Epithelial cell of prostate (primary cell): ENCODE measurements around the gene GULP1.
"Not testable (repeated sequence)": the region's sequence is repeated elsewhere in the genome, so short reads cannot be mapped to it uniquely, and the experiment has no call there.

Source experiments
- DNase-seq: peaks from one replicate; pipeline ENCODE4 v3.0.0-alpha.2; 2011; ENCODE audit warnings: low read depth, low spot score
- H3K27ac ChIP-seq: fragments of 450-650 bp; 2 replicates; pipeline ENCODE4 v1.5.1; 2017; ENCODE audit warnings: mild to moderate bottlenecking

Gene GULP1, protein sequence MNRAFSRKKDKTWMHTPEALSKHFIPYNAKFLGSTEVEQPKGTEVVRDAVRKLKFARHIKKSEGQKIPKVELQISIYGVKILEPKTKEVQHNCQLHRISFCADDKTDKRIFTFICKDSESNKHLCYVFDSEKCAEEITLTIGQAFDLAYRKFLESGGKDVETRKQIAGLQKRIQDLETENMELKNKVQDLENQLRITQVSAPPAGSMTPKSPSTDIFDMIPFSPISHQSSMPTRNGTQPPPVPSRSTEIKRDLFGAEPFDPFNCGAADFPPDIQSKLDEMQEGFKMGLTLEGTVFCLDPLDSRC

DNA sequence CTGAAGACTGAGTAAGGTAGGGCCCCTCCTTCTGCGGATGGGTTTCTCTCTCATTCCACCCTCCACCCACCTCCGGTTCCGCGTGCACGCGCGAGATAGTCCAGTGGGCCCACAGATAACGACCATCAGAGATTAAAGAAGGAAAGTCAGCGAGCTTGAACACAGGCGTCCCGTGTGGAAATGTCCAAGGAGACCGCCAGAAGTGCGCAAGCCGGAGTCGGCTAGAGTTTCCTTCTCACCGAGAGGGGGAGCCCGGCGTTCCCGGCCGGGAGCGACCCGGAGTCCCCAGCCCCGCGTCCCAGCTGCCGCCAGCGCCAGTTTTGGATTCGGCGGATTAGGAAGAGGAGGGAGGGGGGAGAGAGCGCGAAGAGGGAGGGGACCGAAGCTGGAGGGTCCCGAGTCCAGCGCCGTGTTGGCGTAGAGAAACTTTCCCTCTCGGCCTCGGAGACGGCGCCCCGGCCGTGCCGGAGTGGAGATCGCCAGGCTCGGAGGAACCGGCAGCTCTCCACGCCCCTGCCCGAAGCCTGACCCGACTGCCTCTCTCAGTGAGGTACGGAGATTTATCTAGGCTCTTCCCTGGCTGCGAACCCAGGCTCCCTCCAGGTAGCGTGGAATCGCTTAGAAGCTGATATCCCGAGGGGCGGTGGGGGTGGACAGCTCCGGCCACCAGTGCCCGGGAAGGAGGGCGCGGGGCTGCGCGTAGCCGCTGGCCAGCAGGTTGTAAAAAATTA, at the start of gene GULP1:
TSS of gene GULP1 (plus strand) at position 258 of the 731 bp plus-strand sequence. CDS start 185,829 bp downstream, outside the sequence.
- H3K27ac ChIP-seq: peak within 1 kb of the TSS; percentile 85
- DNase-seq: no peak

DNA sequence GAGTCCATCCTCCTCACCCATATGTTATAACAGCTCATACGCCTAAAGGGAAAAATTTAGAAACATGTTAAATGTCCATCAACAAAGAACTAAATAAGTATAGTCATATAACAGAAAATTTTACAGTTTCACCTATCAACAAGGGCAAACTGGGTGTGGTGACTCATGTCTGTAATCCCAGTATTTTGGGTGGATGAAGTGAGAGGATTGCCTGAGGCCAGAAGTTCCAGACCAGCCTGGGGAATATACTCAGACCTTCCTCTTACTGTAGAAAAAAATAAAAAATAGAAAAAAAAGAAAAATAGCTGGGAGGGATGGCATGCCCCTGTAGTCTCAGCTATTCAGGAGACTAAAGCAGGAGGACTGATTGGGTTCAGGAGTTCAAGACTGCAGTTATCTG, 48.3 kb upstream of the GULP1 start:
- DNase-seq: no peak
- H3K27ac ChIP-seq: no peak overlapping the region

DNA sequence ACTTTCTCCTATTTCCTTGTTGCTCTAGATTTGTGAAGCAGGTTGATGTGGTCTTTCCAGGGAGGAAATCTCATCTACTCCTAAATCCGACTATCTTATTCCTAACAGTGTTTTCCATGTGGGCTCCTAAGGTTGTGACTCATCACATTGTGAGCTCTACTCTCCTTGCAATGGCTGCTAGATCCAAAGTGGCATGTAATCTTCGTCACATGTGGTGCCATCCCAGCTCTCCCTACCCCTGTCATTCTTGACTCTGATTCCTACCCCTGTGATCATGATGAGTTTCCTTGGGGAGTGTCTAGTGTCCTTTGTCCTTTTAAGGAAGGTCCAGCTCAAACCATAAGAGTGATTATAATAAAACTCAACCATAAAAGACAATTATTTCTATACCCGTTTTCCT, 47.3 kb upstream of the GULP1 start:
- no peak for DNase-seq
- no peak overlapping the region for H3K27ac ChIP-seq

DNA sequence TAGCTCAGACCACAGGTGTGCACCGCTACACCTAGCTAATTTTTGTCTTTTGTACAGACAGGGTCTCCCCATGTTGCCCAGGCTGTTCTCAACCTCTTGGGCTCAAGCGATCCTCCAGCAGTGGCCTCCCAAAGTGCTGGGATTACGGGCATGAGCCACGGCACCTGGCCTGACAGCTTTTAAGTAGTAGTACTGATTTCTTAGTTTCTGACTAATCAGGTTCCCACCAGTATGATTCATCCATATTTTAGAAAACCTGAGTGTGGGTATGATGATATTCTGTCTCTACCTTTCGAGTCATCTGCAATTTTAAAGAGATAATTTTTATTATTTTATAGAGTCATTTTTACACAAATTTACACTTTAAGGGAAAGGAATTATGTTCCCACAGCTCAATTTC, 46.4 kb upstream of the GULP1 start:
- no peak overlapping the region for H3K27ac ChIP-seq
- DNase-seq: peak; percentile 33

DNA sequence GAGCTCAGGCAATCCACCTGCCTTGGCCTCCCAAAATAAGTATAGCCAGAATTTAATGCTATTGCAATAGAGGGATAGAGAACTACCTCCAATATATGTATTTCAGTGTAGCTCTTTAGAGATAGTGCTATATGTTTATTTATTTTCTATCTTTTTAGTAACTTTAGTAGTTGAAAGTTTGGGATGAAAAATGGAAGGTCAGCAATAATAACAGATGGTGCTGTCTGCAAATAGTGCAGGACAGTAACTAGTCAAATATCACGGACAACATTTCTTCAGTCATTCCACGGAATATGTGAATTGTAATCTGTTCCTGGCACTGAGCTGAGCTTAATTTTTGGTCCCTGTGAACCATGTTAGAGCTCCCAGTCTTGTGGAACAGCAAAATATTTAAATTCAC, 43.2 kb upstream of the GULP1 start:
- DNase-seq: no peak
- H3K27ac ChIP-seq: no peak overlapping the region

DNA sequence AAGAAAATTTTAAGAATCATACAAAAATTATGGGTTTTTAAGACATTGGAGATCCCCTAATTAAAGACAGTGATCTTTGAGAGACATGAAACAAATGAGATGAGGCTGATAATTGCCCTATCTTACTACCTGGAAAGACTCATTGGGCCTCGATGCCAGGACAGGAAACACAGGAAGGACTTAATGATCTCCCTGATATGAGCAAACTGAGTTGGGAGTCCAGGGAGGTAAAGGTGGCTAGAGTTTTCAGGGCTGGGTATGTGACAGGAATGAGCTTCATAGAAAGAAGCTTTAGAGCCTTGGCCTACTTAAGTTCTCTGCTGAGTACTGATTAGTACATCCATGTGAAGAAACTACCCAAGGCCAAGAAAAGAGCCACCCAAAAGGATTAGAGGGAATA, 40.6 kb upstream of the GULP1 start:
- no peak overlapping the region for H3K27ac ChIP-seq
- DNase-seq: no peak

DNA sequence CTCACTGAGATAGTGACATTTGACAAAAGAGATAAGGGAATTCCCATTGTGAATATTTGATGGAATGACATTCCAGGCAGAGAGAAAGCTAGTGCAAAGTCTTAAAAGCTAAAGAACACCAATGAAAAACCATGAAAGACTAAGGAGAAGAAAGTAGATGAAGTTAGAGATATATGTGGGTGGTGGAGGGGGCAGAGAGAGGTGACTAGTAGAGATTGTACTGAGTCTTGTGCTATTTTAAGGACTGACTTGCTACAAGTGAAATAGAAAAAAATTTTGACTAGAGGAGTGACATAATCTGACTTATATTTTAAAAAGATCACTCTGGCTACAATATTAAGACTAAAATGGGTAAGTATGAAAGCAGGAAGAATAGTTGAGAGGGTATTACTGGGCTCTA, 35.3 kb upstream of the GULP1 start:
- H3K27ac ChIP-seq: no peak overlapping the region
- DNase-seq: no peak

DNA sequence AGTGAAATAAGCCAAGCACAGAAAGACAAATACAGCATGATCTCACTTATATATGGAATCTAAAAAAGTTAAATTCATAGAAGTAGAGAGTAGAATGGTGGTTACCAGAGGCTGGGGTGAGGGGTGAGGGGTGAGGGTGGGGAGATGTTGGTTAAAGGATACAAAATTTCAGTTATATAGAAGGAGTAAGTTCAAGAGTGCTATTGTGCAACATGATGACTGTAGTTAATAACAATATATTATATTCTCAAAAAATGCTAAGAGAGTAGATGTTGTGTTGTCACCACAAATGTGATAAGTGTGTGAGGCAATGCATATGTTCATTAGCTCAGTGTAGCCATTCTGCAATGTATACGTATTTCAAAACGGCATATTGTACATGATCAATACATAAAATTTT, 26.4 kb upstream of the GULP1 start:
- no peak overlapping the region for H3K27ac ChIP-seq
- no peak for DNase-seq

DNA sequence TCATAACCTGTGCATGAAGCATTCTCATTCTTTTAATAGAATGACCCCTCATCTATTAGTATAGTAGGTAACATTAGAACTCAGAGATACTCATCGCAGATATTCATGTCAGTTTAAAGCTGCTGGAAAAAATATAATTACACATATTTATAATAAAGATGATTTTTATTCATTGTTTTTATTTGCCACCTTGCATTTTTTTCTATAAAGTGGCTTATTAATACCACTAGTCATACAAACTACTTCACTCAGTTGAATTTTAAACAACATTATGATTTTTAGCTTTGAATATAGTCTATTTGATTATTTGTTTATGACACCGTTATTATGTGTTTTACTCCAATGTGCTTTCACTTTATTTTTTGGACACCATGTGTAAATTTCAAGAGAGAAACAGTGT, 23.9 kb upstream of the GULP1 start:
- DNase-seq: no peak
- no peak overlapping the region for H3K27ac ChIP-seq

DNA sequence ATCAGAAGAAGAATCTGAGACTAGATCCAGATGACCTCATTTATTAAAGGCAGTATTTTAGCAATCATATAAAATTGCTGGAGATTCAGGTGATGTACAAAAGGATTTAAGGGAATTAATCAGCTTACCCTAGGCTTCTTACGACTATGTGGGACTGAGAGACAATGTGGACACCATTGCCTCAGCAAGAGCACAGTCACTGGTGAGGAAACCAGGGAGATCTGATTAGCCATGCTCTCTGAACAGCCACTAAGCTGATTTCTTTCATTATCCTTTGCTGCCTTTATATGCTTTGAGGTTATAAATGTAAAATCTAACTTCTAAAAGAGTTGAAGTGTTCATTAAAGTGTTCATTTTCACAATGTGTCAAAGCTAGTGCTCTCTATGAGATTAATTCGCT, 22.7 kb upstream of the GULP1 start:
- no peak for DNase-seq
- no peak overlapping the region for H3K27ac ChIP-seq

DNA sequence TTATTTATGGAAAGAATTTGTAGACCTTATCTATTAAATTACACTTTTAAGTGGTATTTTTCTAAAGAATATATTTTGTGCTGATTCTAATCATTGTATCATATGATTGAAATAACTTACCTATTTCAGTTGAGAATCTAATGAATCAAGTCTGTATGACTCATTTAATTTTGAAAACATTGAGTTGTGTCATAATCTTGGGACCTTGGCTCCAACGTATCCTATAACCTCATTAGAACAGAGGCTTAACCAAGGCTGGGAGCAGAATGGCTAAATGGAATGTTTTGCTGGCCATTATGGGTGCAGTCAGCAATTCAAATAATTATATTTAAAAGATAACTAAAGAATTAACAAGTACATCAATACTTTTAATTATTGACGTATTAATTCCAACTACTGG, 19.6 kb upstream of the GULP1 start:
- no peak for DNase-seq
- H3K27ac ChIP-seq: no peak overlapping the region

DNA sequence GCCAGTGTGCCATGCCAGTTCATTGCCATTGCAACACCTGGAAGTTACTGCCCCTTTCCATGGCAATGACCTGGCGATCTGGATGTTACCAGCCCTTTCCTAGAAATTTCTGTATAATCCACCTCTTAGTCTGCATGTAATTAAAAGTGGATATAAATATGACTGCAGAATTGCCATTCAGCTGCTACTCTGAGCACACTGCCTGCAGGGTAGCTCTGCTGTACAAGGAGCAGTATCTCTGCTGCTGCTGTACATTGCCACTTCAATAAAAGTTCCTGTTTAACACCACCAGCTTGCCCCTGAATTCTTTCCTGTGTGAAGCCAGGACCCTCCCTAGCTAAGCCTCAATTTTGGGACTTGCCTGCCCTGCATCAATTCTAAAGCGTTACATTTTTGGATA, 17.4 kb upstream of the GULP1 start:
- no peak for DNase-seq
- no peak overlapping the region for H3K27ac ChIP-seq

DNA sequence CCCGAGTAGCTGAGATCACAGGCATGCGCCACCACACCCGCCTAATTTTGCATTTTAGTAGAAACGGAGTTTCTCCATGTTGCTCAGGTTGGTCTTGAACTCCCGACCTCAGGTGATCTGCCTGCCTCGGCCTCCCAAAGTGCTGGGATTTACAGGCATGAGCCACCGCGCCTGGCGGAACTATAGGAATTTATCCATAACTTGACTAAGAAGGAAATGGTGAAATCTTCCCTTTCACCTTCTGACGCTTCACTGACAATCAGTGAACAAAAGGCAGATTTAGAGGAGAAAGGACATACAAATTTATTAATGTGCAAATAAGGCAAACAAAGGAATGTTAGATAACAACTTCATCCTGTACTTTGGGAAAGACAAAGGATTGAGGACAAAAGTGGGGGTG, 15.4 kb upstream of the GULP1 start:
- DNase-seq: no peak
- H3K27ac ChIP-seq: no peak overlapping the region

DNA sequence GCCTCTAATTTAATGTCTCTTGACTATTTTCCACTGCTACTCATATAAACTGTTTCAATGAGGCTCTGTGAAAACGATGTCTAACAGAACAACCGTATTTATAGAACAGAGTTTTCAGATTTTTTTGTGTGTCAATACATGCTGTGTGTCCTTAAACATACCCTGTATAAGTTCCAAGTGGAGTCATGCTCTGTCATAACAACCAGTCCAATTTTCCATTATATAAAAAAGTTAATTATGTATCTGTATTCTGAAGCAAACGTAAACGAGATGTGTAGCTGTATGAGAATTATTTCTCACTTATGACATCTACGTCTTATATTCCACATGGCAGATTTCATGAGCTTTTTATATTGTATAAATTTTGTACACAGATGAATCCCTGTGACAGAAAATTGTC, 13.9 kb upstream of the GULP1 start:
- no peak for DNase-seq
- H3K27ac ChIP-seq: no peak overlapping the region

DNA sequence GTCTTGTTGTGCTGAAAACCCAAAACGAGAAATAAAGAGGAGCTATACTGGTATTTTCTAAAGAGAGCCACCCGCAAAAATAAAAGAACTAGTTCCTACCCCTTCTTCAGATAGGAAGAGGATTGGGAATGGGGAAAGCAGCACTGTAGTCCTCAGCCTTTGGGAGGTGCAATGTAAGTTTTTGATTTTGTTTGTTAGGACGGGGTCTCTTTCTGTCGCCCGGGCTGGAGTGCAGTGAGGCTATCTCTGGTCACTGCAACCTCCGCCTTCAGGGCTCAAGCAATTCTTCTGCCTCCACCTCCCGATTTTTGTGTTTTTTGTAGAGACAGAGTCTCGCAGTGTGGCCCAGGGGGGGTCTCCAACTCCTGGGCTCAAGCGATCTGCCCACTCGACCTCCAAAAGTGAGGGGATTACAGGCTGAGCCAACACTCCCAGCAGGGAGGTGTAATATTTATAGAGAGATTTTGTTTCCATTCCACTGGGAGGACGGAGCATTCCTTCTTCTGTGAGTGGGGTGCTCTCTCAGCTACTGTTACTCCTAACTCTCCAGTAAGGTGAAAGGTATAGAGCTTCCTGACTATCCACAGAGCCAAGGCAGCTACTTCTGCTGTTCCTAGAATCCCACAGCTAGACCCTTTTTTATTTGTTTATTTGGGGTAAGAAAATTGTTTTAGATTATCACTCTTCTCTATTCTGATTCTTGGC, 13.1 kb upstream of the GULP1 start:
- no peak overlapping the region for H3K27ac ChIP-seq
- no peak for DNase-seq

DNA sequence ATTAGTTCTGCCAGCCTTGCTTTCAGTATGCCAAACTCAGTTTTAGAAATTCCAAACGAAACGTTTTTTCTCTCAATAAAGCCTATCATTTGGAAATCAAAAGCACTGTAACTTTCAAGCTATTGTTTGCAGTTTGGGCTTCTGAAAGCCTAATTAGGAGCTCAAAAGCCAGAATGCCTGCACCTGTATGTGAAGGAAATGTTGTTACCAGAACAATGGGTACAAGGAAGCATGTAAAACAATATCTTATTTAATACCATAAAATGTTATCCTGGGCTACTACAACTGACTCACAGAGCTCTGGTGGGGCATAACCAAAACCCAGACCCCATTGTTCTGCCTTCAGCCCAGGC, 12.6 kb upstream of the GULP1 start:
- DNase-seq: no peak
- no peak overlapping the region for H3K27ac ChIP-seq

DNA sequence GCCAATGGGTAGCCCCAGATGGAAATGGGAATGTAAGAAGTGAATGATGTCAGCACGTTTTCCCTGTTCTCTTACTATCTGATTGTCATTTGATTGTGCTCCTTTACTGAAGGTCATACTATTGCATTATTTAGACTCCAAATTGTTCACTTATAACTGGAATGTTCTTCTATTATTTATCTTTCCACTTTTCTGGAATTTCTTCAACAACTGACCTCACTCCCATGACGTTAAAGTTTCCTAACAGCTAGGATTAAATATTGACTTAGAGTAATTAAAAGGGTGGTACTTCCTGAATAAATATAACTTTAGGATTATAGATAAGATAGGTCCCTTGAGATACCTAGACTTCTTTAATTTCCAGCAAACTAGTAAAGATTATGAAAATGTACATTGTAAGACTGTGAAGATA, 10.9 kb upstream of the GULP1 start:
- no peak for DNase-seq
- no peak overlapping the region for H3K27ac ChIP-seq

DNA sequence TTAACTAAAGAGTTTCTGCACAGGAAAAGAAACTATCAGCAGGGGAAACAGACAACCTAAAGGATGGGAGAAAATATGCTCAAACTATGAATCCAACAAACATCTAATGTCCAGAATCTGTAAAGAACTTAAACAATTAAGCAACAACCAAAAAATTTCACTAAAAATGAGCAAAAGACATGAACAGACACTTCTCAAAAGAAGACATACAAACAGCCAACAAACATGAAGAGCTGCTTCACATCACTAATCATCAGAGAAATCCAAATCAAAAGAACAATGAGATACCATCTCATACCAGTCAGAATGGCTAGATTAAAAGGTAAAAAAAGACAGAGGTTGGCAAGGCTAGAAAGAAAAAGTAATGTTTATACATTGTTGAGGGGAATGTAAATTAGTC, 8.8 kb upstream of the GULP1 start:
- no peak overlapping the region for H3K27ac ChIP-seq
- no peak for DNase-seq

DNA sequence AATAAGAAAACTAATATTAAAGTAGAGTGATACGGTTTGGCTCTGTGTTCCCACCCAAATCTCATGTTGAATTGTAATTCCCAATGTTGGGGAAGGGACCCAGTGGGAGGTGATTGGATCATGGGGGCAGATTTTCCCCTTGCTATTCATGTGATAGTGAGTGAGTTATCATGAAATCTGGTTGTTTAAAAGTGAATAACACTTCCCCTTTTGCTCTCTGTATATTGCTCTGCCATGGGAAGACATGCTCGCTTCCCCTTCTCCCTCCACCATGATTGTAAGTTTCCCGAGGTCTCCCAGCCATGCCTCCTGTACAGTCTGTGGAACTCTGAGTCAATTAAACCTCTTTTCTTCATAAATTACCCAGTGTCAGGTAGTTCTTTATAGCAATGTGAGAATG, 7.4 kb upstream of the GULP1 start:
- H3K27ac ChIP-seq, DNase-seq: not testable (repeated sequence)

DNA sequence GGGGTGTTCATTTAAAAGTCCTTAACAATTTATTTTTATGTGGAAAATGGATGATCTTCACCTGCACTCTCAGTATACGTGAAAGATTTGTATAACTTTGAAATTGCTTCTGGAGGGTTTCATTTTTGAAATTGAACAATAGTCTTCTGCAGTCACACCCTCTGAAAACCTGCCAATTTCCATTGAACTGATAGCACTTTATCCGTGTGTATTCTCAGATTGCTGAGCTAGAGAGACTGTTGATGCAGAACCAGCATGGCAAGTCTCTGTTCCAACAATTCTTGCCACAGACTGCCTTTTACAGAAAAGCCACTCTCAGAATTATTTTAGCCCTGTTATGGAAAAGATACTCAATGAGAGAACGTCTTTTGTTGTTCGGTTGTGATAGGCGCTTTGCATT, 6.6 kb upstream of the GULP1 start:
- DNase-seq: no peak
- H3K27ac ChIP-seq: no peak overlapping the region

DNA sequence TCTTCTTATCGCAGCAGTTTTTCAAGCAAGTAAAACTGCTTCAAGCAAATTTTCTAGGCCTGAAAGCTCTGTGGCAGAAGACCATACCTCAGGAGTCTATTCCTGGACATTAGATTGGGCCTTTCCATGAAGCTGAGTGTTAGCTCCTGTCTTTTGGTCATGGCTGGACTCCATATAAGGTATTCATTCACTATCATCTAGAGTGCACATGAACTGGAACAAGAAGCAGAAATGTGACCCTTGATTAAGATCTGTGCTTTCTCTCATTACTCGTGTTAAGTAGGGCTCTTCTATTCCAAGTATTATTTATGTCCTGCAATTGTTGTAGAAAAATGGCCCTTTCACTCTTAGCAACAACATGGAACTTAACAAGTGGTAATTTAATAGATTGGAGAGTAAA, 5.9 kb upstream of the GULP1 start:
- H3K27ac ChIP-seq: no peak overlapping the region
- no peak for DNase-seq
